ENCODE measurements around the gene MOSPD3.
"Not testable (repeated sequence)": the region's sequence is repeated elsewhere in the genome, so short reads cannot be mapped to it uniquely, and the experiment has no call there.

Gene MOSPD3

GRCh38 chr7:100626055-100626454 lies 13.7 kb downstream of the MOSPD3 start:
- DNase-seq (ENCODE audit: low read depth in 2 of 2): no peak

DNA sequence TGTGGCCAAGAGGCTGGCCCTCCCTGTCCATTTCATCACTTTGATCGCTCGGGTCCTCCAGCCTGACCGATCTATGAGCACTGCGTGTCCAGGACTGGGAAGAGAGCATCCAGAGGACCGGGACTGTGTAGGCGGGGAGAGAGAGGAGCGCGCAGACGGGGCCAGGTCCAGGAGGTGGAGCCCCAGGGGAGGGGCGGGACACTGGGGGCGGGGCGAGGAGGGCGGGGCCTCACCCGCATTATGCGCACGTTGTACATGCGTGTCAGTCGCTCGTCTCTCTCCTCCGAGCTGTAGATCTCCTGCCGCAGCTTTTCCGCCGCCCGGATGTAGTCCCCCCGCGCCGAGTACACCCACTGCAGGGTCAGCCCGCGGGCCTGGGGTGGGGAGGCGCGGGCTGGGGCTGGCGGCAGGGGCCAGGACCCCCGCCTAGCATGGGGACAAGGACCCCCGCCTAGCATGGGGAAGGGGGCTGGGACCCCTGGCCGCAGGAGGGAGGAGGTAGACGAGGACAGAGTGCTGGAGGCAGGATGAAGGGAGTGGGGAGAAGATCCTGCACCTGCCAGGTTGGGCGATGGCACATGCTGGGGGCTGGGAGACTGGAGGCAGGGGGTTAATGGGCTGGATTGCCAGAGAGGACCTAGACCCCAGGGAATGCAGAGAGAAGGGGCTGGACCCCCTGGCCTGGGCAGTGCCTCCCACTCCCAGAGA lies 14.3 kb downstream of the MOSPD3 start:
- DNase-seq (ENCODE audit: low read depth in 2 of 2): peak; percentile 76 to 83

- DNase-seq (ENCODE audit: low read depth in 2 of 2): no peak
These were observed 14.9 kb downstream of the MOSPD3 start for GRCh38 chr7:100627238-100627549.

DNA sequence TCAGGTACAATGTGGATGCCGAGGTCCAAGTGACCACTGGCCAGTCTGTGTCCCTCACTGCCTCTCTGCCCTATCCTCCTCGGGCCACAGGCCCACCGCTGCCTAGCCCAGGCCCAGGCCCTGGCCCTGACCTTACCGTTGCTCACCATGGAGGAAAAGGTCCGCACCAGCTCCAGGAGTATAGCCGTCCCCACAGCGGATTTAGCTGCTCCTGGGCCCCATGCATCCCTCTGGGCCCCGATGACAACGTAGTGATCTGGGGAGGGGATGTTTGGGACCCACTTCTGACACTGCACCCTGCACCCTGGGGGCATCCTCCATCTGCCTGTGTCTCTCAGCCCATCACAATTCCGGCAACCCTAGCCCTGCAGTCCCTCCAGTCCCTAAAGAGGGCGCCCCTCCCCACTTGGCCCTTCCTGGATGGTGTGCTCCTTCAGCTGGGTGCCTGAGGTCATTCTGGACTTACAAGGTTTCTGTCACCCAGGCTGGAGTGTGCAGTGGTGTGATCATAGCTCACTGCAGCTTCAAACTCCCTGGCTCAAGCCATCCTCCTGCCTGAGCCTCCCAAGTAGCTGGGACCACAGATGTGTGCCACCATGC lies 16.9 kb downstream of the MOSPD3 start:
- no peak for DNase-seq (ENCODE audit: low read depth in 2 of 2)

GRCh38 chr7:100630066-100630465 lies 17.7 kb downstream of the MOSPD3 start:
- DNase-seq (ENCODE audit: low read depth in 2 of 2): no peak

DNA sequence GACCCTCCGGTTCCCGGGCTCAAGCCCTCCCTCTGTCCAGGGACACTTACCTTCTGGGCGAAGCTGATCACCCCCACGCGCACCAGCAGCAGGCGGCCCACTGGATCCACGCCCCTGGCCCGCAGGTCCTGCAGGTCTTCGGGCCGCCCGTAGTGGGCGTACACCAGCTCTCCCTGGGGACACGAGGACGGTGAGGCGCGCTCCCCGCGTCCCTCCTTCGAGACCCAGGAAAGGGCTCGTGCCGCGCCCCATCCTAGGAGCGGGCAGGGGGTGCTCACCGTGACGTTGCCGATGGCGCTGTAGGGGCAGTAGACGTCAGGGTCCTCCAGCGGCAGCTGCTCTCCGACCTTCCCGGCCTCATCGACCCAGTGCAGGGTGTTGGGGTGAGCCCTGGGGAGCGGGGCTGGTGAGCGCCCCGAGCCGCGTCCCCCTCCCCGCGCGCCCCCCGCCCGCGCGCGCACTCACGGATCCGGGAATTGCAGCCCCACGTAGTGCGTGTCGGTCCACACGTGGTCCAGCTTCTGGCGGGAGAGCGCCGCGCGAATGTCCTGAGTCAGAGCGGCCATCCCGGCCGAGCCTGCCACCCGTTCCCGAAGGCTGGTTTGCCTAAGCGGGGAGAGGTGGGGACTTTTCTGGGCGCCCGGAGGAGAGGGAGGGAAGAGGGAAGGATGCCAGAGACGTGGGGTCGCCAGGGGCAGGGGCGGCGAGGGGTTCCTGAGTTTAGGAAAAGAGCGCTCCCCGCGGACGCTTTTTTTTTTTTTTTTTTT lies 20.8 kb downstream of the MOSPD3 start:
- peak in 1 of 2 donors; percentile 31 for DNase-seq (ENCODE audit: low read depth in 2 of 2)

- no peak for DNase-seq (ENCODE audit: low read depth in 2 of 2)
These were observed 27.7 kb downstream of the MOSPD3 start for GRCh38 chr7:100639995-100640516.

DNA sequence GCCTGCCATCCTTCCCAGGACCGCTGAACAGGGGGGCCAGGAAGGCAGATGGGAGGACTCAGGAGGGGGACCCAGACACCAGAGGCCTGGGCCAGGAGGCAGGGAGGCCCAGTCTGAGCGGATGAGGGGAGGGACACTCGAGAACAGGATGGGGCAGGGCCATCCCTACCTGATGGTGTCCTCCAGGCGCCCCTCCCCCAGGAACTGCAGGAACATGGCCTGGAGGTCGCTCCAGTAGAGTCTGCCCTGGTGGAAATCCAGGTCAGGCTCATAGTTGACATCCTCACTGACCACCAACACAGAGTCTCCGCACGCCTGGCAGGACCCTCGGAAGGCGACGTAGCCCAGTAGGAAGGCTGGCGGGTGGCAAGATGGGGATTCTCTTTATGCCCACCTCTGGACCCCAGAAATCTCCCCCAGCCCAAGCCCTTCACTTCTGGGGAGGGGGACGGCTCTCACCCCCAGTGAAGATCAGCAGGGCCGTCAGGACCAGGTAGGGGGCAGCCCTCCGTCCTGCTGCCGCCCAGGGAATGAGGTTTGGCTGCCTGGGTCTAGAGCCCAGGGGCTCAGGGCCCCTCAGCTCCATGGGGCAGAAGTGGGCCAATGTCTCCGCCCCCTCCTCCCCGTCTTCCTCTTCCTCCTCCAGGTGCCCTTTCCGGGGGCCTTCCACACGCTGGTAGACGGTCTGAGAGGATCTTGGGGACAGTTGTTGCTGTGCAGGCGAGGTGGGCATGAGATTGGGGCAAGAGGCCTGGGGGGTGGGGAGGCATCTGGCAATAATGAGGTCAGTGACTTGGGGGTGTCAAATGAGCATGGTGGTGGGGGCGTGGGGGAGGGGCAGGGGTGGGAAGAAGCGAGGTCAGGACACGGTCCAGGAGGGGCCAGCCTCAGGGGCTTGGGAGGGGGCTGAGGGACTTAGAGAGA lies 28.4 kb downstream of the MOSPD3 start:
- DNase-seq (ENCODE audit: low read depth in 2 of 2): no peak

DNA sequence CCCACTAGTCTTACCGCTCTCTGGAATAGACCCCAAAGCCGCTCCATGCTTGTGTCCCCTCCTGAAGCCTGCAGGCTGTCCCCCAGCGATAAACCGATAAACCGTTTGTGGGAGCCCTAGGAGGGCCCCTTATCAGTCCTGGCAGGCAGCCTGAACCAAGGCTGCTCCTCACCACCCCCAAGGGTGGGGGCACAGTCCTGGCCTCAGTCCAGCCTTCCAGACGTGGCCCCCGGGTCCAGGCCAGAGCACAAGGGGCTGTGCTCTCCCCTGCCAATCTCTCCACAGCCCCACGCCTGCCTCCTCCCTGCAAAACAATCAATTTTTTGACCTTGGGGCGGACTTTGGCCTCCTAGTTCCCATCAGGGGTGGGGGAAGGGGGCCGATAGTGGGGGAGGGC lies 29.1 kb downstream of the MOSPD3 start, which contains the start of gene TFR2:
TFR2 (minus strand) TSS at position 90 of the 397 bp plus-strand sequence; CDS start at position 47, 43 bp downstream.
- DNase-seq (ENCODE audit: low read depth in 2 of 2): no peak

DNA sequence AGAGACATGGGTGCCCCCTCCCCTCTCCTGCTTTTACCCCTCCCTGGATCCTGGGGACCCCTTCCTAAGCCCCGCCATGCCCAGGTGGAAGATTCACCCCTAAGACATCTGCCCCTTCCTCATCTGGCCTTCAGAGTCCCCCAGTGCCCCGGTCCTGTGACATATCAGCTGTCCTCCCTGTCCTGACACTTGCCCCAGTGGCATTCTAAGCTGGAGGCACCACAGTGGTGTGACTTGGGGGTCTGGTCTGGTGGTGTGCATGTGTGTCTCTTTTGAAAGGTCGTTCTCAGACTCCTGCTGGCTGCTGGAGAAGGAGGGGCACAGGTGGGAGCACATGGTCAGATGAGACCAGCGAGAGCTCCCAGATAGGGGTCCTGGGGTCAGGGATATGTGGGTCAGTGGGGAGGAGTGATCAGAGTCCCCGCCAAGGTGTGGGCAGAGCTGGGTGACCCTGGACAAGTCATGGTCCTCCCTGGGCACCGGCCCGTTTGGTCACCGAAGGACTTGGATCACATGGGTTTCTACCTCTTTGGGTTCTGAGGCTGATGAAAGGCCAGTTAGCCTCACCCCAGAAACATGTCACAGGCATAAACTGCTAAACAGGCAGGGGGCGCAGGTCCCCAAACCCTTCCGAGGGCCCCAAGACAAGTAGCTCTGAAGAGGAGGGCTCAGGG lies 29.7 kb downstream of the MOSPD3 start:
- no peak for DNase-seq (ENCODE audit: low read depth in 2 of 2)

DNA sequence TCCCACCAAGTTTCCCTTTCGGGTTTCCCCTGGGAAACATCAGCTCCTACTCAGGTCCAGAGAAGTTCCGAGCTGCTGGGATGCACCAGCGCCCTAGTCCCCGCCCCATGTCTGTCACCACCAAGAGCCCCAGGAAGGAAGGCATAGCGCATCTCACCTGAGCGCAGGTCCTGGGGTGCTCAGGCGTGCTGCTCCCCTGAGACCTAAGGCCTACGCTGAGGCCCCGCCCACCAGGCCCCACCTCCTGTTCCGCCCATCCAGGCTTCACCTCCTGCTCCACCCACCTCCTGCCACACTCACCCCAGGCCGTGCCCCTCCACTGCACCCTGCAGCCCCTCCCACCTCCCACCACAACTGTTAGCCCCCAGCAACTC lies 30.2 kb downstream of the MOSPD3 start:
- no peak for DNase-seq (ENCODE audit: low read depth in 2 of 2)

- DNase-seq (ENCODE audit: low read depth in 2 of 2): no peak
These were observed 37.7 kb downstream of the MOSPD3 start for GRCh38 chr7:100649826-100650565.

DNA sequence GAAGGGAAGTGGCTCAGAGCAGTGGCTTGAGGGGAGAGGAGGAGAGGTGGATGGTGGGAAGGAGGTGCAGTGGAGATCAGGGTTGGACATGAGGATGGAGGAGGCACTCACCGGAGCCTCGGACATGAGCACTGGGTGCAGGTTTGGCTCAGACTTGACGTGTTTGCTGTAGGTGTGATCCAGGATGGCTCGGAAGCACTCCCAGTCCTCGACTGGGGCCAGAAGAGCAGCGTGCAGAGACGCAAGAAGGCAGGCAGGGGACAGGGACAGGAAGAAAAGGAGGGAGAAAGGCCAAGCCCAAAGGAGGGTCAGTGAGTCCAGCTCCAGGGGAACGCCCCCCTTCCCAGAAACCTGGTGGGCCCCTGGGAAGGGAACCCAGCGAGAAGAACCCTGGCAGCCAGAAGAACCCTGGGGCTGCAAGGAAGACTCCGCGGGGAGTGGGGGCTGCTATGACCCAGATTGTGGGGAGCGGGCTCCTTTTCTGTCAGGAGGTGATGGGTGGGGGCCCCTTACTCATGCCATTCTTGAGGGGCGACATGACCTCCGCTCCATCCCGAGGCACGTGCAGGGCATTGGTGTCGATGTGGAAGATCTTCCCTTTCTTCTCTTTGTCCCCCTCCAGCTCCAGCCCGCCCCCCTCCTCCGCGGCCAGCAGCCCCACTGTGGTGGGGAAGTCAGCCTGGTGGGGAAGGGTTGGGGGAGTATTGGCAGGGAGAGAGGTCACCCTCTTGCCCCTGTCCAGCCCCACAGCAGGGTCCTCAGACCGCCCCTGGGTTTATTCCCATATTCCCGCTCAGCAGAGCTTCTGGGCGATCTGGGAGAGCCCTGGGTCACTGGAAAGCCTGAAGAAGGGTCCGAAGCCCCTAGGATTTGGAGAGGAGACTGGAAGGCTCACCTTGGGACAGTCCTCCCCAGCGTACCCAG lies 42.8 kb downstream of the MOSPD3 start:
- no peak for DNase-seq (ENCODE audit: low read depth in 2 of 2)

DNA sequence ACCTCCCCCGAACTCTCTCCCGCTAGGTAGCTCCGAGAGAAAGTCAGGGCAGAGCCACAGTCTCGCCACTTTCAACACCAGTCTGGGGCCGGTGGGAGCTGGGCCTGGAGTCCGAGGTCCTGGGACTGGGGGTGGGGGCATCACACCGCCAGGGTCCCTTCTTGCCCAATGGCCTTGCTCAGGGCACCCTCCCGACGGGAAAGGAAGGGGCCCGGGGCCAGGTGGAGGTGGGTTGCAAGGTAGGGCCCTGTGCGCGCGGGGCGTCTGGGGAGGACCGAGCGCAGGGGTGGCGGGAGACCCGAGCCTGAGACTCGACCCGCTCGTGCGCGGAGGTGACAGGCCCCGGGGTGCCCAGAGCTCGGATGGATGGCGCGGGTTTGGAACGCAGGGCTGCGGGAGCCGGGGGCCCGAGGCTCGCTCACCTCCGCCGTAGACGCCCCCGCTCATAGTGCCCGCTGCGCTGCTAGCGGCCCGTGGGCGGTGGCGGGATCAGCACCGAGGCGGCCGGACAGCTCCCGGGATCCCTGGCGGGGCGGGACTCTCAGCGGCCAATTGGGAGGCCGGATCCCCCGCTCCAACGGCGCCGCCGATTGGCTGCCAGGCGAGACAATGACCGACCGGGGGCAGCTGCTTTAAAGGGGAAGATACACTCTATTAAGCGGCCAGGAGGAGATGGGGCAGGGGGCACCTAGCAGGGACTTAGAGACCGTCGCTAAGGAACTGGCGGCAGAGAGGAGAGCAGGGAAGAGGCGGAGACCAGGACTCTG lies 43.8 kb downstream of the MOSPD3 start, which contains the start of gene ACTL6B:
ACTL6B (minus strand) TSS at position 541 of the 767 bp plus-strand sequence; CDS start at position 447, 94 bp downstream.
- DNase-seq (ENCODE audit: low read depth in 2 of 2): peak in 1 of 2 donors; percentile 26

- not testable (repeated sequence) for DNase-seq (ENCODE audit: low read depth in 2 of 2)
These were observed 49.9 kb downstream of the MOSPD3 start for GRCh38 chr7:100662194-100662776.
